ENCODE results near the gene NBAS.

GRCh38 chr2:15539999-15540398 lies 21.1 kb downstream of the NBAS start:
- no peak for TF ChIP-seq CTCF (conservative IDR thresholded peaks at IDR 0.05; ENCODE audit: low read length)
- TF ChIP-seq EZH2phosphoT487 (IDR thresholded peaks at IDR 0.05; ENCODE audit: borderline replicate concordance, low read depth, low read length) = no peak

All from OCI-LY7 (cell line).